ENCODE data around the gene AMPD2.

AMPD2 gene

GRCh38 chr1:109634771-109635750 is 15.4 kb downstream of the AMPD2 start:
- H3K27ac ChIP-seq, result no peak overlapping the region
- no peaks in the 10 kb centered on the region for H3K9me3 ChIP-seq (ENCODE audit: severe bottlenecking)
- H3K27me3 ChIP-seq (ENCODE audit: insufficient read depth, low read depth, severe bottlenecking), result no peaks in the 10 kb centered on the region
- TF ChIP-seq CTCF (IDR thresholded peaks at IDR 0.05; ENCODE audit: low read depth, low read length), result no peak
- peaks cover 17% of the 10 kb centered on the region for H3K36me3 ChIP-seq
- no peak for DNase-seq
- H3K4me3 ChIP-seq (ENCODE audit: low read depth, low read length), result no peak overlapping the region

GRCh38 chr1:109635862-109636200 is 16.2 kb downstream of the AMPD2 start:
- Histone ChIP-seq H3K27ac (no peak overlapping the region), H3K9me3 (ENCODE audit: severe bottlenecking) (no peaks in the 10 kb centered on the region), H3K36me3 (peaks cover 13% of the 10 kb centered on the region), H3K27me3 (ENCODE audit: insufficient read depth, low read depth, severe bottlenecking) (no peaks in the 10 kb centered on the region), H3K4me3 (ENCODE audit: low read depth, low read length) (no peak overlapping the region)
- no peak for DNase-seq
- TF ChIP-seq CTCF (IDR thresholded peaks at IDR 0.05; ENCODE audit: low read depth, low read length), result no peak

- Histone ChIP-seq H3K27me3 (ENCODE audit: insufficient read depth, low read depth, severe bottlenecking) (no peaks in the 10 kb centered on the region), H3K9me3 (ENCODE audit: severe bottlenecking) (no peaks in the 10 kb centered on the region), H3K4me3 (ENCODE audit: low read depth, low read length) (no peak overlapping the region), H3K36me3 (peaks cover 8% of the 10 kb centered on the region), H3K27ac (no peak overlapping the region)
- no peak for TF ChIP-seq CTCF (IDR thresholded peaks at IDR 0.05; ENCODE audit: low read depth, low read length)
- no peak for DNase-seq
These were observed 16.7 kb downstream of the AMPD2 start for GRCh38 chr1:109636201-109636952.

- H3K27me3 ChIP-seq (ENCODE audit: insufficient read depth, low read depth, severe bottlenecking), result no peaks in the 10 kb centered on the region
- DNase-seq, result no peak
- no peaks in the 10 kb centered on the region for H3K9me3 ChIP-seq (ENCODE audit: severe bottlenecking)
- TF ChIP-seq CTCF (IDR thresholded peaks at IDR 0.05; ENCODE audit: low read depth, low read length), result no peak
- H3K27ac ChIP-seq, result peak overlapping the region; percentile 83
- H3K36me3 ChIP-seq, result no peaks in the 10 kb centered on the region
- H3K4me3 ChIP-seq (ENCODE audit: low read depth, low read length), result no peak overlapping the region
These were observed 17.8 kb downstream of the AMPD2 start for GRCh38 chr1:109637446-109637845.

GRCh38 chr1:109639063-109639840 is 19.6 kb downstream of the AMPD2 start:
- Histone ChIP-seq H3K36me3 (no peaks in the 10 kb centered on the region), H3K27ac (peak overlapping the region; percentile 83), H3K27me3 (ENCODE audit: insufficient read depth, low read depth, severe bottlenecking) (no peaks in the 10 kb centered on the region), H3K9me3 (ENCODE audit: severe bottlenecking) (no peaks in the 10 kb centered on the region), H3K4me3 (ENCODE audit: low read depth, low read length) (peak overlapping the region; percentile 22)
- TF ChIP-seq CTCF (IDR thresholded peaks at IDR 0.05; ENCODE audit: low read depth, low read length), result no peak
- DNase-seq, result peak; percentile 92

Measured in WERI-Rb-1 (cell line).